ENCODE data around the gene TP53I11. TPM values are rescaled to one million over a fixed set of nuclear protein-coding genes. Genes with fewer than 3 reads are reported as not detected.

Gene TP53I11
- total RNA-seq, 1 experiment from 2014 or later: 17.7 TPM

GRCh38 chr11:44982496-44983062, 31.9 kb upstream of the TP53I11 start:
- no peak overlapping the region for H3K27ac Mint-ChIP-seq (ENCODE audit: low read depth, unreplicated experiment)
- ChIA-PET CTCF (no interaction called here), POLR2A (no interaction called here)
- no peak for TF ChIP-seq CTCF (IDR thresholded peaks at IDR 0.05; ENCODE audit: unreplicated experiment)
- H3K9me3 Mint-ChIP-seq (ENCODE audit: unreplicated experiment): no peaks in the 10 kb centered on the region
- H3K4me1 Mint-ChIP-seq (ENCODE audit: insufficient read depth, unreplicated experiment): peaks cover 10% of the 10 kb centered on the region
- intact Hi-C loops (cut with micrococcal nuclease): no loop called here
- H3K4me3 Mint-ChIP-seq (ENCODE audit: unreplicated experiment): no peak overlapping the region
- H3K36me3 Mint-ChIP-seq (ENCODE audit: insufficient read depth, unreplicated experiment): no peaks in the 10 kb centered on the region
- no peak for DNase-seq (ENCODE audit: unreplicated experiment)
- no TSS peak for BruUV-seq (replicated peaks)
- no peaks in the 10 kb centered on the region for H3K27me3 Mint-ChIP-seq (ENCODE audit: insufficient read depth, unreplicated experiment)

GRCh38 chr11:44980533-44981427, 30.1 kb upstream of the TP53I11 start:
- ChIA-PET POLR2A (interaction anchor here (0.6 kb wide), 1 partner anchor 24 kb away, joined by 3 read pairs; no protein-coding TSS in a partner anchor), CTCF (interaction anchor here (1.1 to 1.3 kb wide), 2 partner anchors 44 to 117 kb away, joined by 3 read pairs; no protein-coding TSS in a partner anchor)
- peaks cover 10% of the 10 kb centered on the region for H3K4me1 Mint-ChIP-seq (ENCODE audit: insufficient read depth, unreplicated experiment)
- TF ChIP-seq CTCF (IDR thresholded peaks at IDR 0.05; ENCODE audit: unreplicated experiment): no peak
- no peak for DNase-seq (ENCODE audit: unreplicated experiment)
- BruUV-seq (replicated peaks): no TSS peak
- no peak overlapping the region for H3K27ac Mint-ChIP-seq (ENCODE audit: low read depth, unreplicated experiment)
- H3K36me3 Mint-ChIP-seq (ENCODE audit: insufficient read depth, unreplicated experiment): no peaks in the 10 kb centered on the region
- intact Hi-C loops (cut with micrococcal nuclease): no loop called here
- H3K9me3 Mint-ChIP-seq (ENCODE audit: unreplicated experiment): no peaks in the 10 kb centered on the region
- H3K27me3 Mint-ChIP-seq (ENCODE audit: insufficient read depth, unreplicated experiment): no peaks in the 10 kb centered on the region
- H3K4me3 Mint-ChIP-seq (ENCODE audit: unreplicated experiment): no peak overlapping the region

GRCh38 chr11:44979543-44980399, 29.1 kb upstream of the TP53I11 start:
- ChIA-PET CTCF (interaction anchor here (0.6 to 1.3 kb wide), 3 partner anchors 43 to 579 kb away, joined by 3 to 4 read pairs (median 3); no protein-coding TSS in a partner anchor), POLR2A (interaction anchor here (0.7 to 1.4 kb wide), 4 partner anchors 11 to 94 kb away, joined by 3 to 8 read pairs (median 3); no protein-coding TSS in a partner anchor)
- H3K4me3 Mint-ChIP-seq (ENCODE audit: unreplicated experiment): no peak overlapping the region
- no peaks in the 10 kb centered on the region for H3K27me3 Mint-ChIP-seq (ENCODE audit: insufficient read depth, unreplicated experiment)
- intact Hi-C loops (cut with micrococcal nuclease): no loop called here
- no peaks in the 10 kb centered on the region for H3K9me3 Mint-ChIP-seq (ENCODE audit: unreplicated experiment)
- peaks cover 10% of the 10 kb centered on the region for H3K4me1 Mint-ChIP-seq (ENCODE audit: insufficient read depth, unreplicated experiment)
- DNase-seq (ENCODE audit: unreplicated experiment): peak; percentile 67
- BruUV-seq (replicated peaks): no TSS peak
- H3K27ac Mint-ChIP-seq (ENCODE audit: low read depth, unreplicated experiment): no peak overlapping the region
- no peak for TF ChIP-seq CTCF (IDR thresholded peaks at IDR 0.05; ENCODE audit: unreplicated experiment)
- H3K36me3 Mint-ChIP-seq (ENCODE audit: insufficient read depth, unreplicated experiment): no peaks in the 10 kb centered on the region

Measured in MCF 10A (cell line).